NT2/D1 (cell line): Measurements from ENCODE around the gene IGLL5.

Experiments
- SUZ12 ChIP-seq: IDR thresholded peaks from 2 replicates; pipeline ENCODE4 v1.6.1; 2011; ENCODE audit not compliant: insufficient read length, insufficient read depth; ENCODE audit errors: extremely low read depth
- YY1 ChIP-seq: IDR thresholded peaks from 2 replicates; pipeline ENCODE4 v1.6.1; 2011; ENCODE audit not compliant: insufficient read length, insufficient read depth

DNA sequence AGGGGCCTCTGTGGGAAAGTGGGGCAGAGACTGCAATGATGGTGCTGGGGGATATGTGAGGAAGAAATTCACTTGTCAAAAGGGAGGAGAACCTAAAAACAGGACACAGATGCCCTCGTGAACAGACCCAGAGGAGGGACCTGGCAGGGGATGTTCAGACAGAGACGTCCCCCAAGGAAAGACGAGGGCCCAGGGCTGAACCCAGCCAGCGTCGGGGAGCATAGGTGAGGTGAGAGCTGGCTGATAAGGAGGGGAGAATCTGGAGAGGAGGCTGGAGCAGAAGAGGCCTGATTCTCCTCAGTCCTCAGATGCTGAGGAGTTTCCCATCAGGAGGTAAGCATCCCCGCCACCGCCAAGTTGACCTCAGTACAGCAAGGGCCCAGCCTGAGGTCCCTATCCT, 31.4 kb downstream of the IGLL5 start:
- TF ChIP-seq SUZ12 (no peak), YY1 (no peak)
